Measurements from ENCODE around the gene DTNB. TPM values are rescaled to one million over a fixed set of nuclear protein-coding genes. Genes with fewer than 3 reads are reported as not detected.
"Not testable (repeated sequence)": the region's sequence is repeated elsewhere in the genome, so short reads cannot be mapped to it uniquely, and the experiment has no call there.

The DTNB gene
- polyA plus RNA-seq, 3 donors: 17.0 to 20.4 (median 19.6) TPM

DNA sequence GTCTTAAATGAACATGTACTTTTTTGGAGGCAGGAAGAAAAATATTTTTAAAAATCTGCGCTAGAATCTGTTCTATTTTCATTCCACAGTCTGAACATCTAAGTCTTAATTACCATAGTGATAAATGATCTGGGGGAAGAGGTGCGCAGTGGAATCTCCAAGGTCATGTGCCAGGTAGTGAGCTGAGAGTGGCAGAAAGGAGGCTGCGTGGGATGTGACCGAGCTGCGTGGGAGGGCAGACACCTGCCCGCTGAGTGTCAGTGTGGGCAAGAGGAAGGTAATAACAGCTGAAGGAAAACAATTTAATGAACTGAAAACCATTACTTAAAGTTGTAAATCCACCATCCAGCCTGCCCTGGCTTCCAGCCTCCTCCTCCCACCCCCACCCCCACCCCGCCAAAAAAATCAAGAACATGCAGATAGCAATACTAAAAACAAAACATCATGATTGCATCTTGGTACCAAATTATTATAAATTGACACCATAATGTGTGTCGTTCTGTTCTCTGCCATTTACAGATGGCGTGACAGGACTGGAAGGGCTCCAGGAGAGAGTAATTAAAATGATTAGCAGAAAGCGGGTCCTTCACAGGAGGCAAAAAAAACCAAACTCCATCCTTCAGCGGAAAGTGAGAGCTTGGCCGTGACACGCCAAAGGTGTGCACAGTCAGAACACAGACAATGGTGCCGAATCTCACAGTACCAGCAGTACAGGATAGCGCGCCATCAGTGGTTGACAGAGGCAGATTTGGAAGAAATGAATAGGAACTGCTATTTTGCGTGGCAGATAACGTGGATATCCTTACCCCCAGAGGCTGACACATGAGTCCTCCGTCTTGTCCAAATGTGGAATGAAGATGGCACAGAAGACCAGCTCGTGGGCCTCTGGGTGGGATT lies 11.4 kb upstream of the DTNB start:
- no peak for DNase-seq (ENCODE audit: low read depth in 3 of 3, low spot score in 2 of 3)

- DNase-seq (ENCODE audit: low read depth in 3 of 3, low spot score in 2 of 3): no peak
Observed at GRCh38 chr2:25682082-25682481, 8.7 kb upstream of the DTNB start.

DNA sequence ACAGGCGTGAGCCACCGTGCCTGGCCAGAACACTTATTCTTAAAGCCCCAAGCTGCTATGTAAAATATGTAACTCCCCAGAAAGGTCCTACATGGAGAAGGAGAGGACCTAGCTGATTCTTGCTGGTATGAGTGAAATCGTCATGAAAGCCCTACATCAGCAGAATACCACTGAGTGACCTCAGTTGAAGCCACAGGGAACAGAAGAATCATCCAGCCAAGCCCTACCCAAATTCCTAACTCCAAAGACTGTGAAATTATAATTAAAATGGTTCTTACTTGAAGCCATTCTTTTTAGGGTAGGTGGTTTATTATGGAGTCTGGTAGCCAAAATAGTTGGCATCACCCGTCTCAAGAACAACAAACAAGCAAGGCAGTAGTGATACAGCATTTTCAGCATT lies 4.5 kb upstream of the DTNB start:
- no peak for DNase-seq (ENCODE audit: low read depth in 3 of 3, low spot score in 2 of 3)

GRCh38 chr2:25674077-25674362 lies 643 bp upstream of the DTNB start:
- DNase-seq (ENCODE audit: low read depth in 3 of 3, low spot score in 2 of 3): no peak

DNA sequence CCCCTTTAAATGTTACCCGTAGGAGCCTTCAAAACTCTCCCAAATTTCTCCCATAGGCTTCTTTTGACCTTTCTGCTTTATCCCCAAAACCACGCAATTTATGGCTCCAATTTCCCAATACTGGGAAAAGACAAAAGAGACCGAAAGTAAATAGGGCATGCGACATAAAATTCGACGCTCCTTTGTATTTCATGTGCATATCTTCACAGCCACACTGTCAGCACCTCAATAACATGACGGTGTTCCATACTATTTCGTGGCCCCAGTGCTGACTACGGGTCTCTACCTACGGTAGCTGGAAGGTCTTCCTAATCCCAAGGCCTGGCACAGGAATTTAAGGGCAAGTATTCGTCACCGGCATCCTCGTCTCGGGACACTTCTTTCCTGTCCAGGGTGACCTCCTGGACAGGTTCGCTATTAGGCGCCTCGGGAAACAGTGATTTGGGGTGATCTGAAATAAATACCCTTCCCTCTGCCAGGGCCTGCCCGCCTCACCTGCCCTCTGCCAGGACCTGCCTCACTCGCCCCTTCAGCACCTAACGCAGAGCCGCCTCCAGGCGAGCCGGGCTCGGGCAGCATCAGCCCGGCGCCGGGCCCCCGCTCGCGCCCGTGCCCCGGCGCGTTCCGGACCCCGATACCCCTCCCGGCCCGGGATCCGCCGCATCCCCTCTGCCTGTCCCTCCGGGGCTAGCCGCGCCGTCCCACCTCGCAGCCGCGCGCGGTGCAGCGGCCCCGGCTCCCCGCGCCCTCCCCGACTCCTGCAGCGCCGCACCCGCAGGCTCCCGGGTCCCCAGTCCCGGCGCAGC lies 680 bp downstream of the DTNB start:
- DNase-seq (ENCODE audit: low read depth in 3 of 3, low spot score in 2 of 3): no peak

DNA sequence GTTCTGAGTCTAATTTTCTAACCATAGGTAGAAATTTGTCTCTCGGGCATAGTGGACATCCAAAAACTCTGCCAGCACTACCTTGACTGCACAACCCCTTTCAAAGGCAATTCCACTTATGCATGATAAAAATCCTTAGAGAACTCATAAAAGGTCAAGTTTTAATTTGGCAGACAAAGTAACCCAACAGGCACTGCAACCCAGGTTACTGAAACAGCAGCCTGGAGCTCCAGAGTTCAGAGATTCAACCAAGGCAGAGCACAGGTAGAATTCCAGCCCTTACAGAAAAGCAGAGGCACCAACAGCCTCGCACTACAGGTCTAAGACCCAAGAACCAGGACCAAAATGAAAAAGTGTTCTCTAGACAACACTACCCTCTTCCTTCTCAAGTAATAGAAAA lies 1.8 kb downstream of the DTNB start:
- no peak for DNase-seq (ENCODE audit: low read depth in 3 of 3, low spot score in 2 of 3)

GRCh38 chr2:25669520-25669919 lies 3.9 kb downstream of the DTNB start:
- DNase-seq (ENCODE audit: low read depth in 3 of 3, low spot score in 2 of 3): no peak

DNA sequence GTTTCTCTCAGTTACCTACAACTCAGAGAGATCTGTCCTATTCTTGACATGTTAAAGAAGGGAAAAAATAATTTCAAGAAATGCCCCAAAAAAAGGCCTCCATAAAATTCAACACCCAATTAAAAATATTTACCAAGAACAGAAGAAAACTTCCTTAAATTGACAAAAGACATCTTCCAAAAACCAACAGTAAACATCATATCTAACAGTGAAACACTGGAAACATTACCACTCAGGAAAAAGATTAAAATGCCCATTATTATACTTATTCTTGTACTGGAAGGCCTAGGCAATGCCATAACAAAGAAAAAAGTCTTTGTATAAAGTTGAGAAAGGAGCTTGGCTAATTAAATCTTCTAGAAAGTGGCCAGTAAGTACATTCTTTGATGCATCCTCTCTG lies 7.2 kb downstream of the DTNB start:
- DNase-seq (ENCODE audit: low read depth in 3 of 3, low spot score in 2 of 3): no peak

- DNase-seq (ENCODE audit: low read depth in 3 of 3, low spot score in 2 of 3): not testable (repeated sequence)
Observed at GRCh38 chr2:25665429-25665828, 7.9 kb downstream of the DTNB start.

- DNase-seq (ENCODE audit: low read depth in 3 of 3, low spot score in 2 of 3): no peak
Observed at GRCh38 chr2:25664965-25665307, 8.4 kb downstream of the DTNB start.

GRCh38 chr2:25664183-25664964 lies 9.0 kb downstream of the DTNB start:
- DNase-seq (ENCODE audit: low read depth in 3 of 3, low spot score in 2 of 3): no peak

DNA sequence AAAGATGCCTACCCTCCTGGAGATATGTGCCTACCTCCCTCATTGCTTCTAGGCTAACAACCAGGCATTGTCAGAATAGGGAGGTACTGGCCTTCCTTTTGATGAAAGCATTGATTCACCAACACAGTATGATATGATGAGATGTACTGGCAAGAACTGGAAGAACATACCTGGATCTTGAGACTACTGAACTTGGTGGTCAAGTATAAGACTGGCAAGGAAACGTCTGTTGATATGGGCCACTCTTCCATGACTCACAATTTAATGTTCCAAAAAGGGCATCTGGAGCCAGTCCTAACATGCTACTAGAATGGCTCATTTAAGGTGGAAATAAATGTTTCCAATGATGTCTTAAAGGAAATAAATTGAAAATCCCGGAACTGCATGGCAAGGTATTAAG lies 18.1 kb downstream of the DTNB start:
- DNase-seq (ENCODE audit: low read depth in 3 of 3, low spot score in 2 of 3): no peak

DNA sequence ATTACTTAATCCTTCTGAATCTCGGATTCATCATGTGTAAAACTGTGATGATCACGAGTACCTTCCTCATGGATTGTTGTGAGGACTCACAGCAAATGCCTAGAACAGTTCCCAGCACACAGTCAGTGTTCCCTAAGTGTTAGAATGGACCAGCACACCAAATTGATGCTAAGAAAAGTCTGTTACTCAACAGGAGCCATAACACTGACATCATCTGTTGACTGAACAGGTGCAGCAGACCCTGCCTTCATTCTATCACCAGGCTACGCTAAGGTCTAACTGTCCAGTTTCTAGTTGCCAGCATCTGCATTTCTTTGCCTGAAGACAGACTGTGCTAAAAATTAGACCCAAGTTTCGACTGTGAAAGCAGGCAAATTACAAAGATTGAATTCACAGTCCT lies 18.6 kb downstream of the DTNB start:
- no peak for DNase-seq (ENCODE audit: low read depth in 3 of 3, low spot score in 2 of 3)

- DNase-seq (ENCODE audit: low read depth in 3 of 3, low spot score in 2 of 3): no peak
Observed at GRCh38 chr2:25651782-25652455, 21.5 kb downstream of the DTNB start.

GRCh38 chr2:25651066-25651465 lies 22.3 kb downstream of the DTNB start:
- DNase-seq (ENCODE audit: low read depth in 3 of 3, low spot score in 2 of 3): no peak

DNA sequence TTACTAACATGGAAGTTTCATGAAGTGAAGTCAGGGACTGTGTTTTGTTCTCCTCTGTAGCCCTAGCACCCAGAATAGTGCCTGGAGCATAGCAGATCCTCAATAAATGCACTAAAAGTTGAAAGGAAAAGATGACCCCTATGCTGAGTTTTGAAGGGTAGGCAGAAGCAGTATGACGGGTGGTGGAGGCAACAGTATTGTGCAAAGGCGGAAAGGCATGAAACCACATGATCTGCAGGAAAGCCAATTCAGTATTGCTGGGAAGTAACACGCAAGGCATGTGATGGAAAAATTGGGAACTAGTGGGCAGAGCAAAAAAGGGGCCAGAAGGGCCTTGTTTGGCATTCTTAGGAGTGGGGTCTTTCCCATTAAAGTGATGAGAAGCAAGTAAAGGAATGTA lies 23.1 kb downstream of the DTNB start:
- no peak for DNase-seq (ENCODE audit: low read depth in 3 of 3, low spot score in 2 of 3)

GRCh38 chr2:25649786-25650185 lies 23.6 kb downstream of the DTNB start:
- no peak for DNase-seq (ENCODE audit: low read depth in 3 of 3, low spot score in 2 of 3)

DNA sequence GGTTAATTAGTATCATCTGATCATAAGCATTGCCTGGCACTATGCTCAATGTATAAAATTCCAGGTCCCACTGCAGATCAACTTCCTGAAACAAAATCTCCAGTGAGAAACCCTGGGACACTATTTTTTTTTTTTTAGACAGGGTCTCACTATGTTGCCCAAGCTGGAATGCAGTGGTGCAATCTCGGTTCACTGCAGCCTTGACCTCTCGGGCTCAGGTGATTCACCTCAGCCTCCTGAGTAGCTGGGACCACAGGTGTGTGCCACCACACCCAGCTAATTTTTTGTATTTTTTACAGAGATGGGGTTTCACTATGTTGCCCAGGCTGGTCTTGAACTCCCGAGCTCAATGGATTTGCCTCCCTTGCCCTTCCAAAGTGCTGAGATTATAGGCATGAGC lies 31.1 kb downstream of the DTNB start:
- no peak for DNase-seq (ENCODE audit: low read depth in 3 of 3, low spot score in 2 of 3)

DNA sequence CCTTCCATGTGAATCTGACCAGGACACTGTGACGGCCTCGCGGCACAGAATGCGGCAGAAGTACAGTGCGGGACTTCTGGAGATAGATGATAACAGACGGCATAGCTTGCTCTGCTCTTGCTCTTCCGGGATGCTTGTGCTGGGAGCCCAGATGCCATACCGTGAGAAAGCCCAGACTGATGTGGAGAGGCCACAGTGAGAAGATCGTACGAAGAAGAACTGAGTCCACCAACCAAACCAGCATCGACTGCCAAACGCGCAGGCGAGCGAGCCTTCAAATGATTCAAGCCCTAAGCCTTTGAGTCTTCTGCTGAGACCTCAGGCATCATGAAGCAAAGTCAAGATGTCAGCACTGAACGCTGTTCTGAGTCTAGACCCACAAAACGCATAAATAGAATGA lies 33.7 kb downstream of the DTNB start:
- DNase-seq (ENCODE audit: low read depth in 3 of 3, low spot score in 2 of 3): no peak

GRCh38 chr2:25639131-25639530 lies 34.2 kb downstream of the DTNB start:
- no peak for DNase-seq (ENCODE audit: low read depth in 3 of 3, low spot score in 2 of 3)

GRCh38 chr2:25635797-25636196 lies 37.6 kb downstream of the DTNB start:
- no peak for DNase-seq (ENCODE audit: low read depth in 3 of 3, low spot score in 2 of 3)

All from right renal cortex interstitium (tissue), 3 donors.